Effector memory CD4-positive, alpha-beta T cell (primary cell): ENCODE results near the gene GMPPB.

Source experiments
- DNase-seq, 3 donors: peaks; one replicate each; pipeline ENCODE4 v3.0.0-alpha.2; 2020
- H3K27ac ChIP-seq: 2 replicates; pipeline ENCODE4 v1.7.0; 2013; ENCODE audit warnings: mild to moderate bottlenecking, low read length, moderate library complexity; ENCODE audit not compliant: insufficient read depth, poor library complexity, severe bottlenecking
- H3K27me3 ChIP-seq: replicated peaks from 2 replicates; pipeline ENCODE4 v1.7.0; 2013; ENCODE audit warnings: mild to moderate bottlenecking, low read length; ENCODE audit not compliant: insufficient read depth, control insufficient read depth, poor library complexity, severe bottlenecking
- H3K36me3 ChIP-seq: 2 replicates; pipeline ENCODE4 v1.7.0; 2013; ENCODE audit warnings: mild to moderate bottlenecking, low read length, moderate library complexity; ENCODE audit not compliant: control insufficient read depth, insufficient read depth
- H3K4me1 ChIP-seq: 2 replicates; pipeline ENCODE4 v1.7.0; 2013; ENCODE audit warnings: low read length, mild to moderate bottlenecking; ENCODE audit not compliant: control insufficient read depth, insufficient read depth, poor library complexity, severe bottlenecking
- H3K4me3 ChIP-seq: 2 replicates; pipeline ENCODE4 v1.7.0; 2013; ENCODE audit warnings: low read length, low read depth, mild to moderate bottlenecking; ENCODE audit not compliant: insufficient read depth, poor library complexity, severe bottlenecking
- H3K9me3 ChIP-seq: 2 replicates; pipeline ENCODE4 v1.7.0; 2013; ENCODE audit warnings: mild to moderate bottlenecking, low read length, moderate library complexity; ENCODE audit not compliant: control insufficient read depth

GMPPB gene

DNA sequence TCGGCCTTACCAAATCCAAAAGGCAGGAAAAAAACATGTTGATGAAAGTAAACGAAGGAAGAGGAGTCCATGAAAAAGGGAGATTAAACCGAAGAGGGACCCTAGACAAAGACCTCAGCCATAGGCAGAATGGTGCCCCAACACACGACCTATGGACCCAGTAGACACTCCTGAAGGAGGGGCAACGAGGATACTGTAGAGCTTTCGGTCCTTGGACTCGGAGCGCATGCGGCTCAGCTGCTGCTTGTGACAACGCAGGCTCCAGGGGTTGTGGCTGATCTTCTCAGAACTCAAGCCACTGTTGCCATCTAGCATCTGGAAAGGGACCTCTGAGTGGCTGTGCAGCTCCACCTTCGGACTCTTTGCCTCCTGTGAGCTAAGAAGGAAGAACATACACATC, 8.8 kb upstream of the GMPPB start:
- Histone ChIP-seq H3K4me3 (no peak overlapping the region), H3K27me3 (no peaks in the 10 kb centered on the region), H3K36me3 (peaks cover 43% of the 10 kb centered on the region), H3K9me3 (no peaks in the 10 kb centered on the region), H3K4me1 (no peaks in the 10 kb centered on the region), H3K27ac (no peak overlapping the region)
- DNase-seq = no peak

DNA sequence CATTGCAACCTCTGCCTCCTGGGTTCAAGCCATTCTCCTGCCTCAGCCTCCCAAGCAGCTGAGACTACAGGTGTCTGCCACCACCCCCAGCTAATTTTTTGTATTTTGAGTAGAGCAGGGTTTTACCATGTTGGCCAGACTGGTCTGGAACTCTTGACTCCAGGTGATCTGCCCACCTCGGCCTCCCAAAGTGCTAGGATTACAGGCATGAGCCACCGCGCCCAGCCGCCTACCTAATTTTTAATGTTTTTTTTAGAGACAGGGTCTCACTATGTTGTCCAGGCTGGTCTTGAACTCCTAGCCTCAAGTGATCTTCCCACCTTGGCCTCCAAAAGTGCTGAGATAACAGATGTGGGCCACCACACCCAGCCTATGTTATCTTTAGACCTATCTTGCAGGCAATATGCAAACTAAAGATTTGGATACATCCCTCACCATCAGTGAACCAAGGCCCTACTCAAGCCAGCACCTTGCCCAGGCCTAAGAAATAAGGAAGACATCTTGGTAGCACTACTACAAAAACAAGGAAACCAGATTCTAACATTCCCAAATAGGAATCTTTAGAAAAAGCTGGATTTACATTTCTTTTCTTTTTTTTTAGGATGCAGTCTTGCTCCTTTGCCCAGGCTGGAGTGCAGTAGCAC, 6.3 kb upstream of the GMPPB start:
- Histone ChIP-seq H3K36me3 (peaks cover 37% of the 10 kb centered on the region), H3K27ac (no peak overlapping the region), H3K4me3 (no peak overlapping the region), H3K9me3 (no peaks in the 10 kb centered on the region), H3K4me1 (no peaks in the 10 kb centered on the region), H3K27me3 (no peaks in the 10 kb centered on the region)
- DNase-seq = no peak

DNA sequence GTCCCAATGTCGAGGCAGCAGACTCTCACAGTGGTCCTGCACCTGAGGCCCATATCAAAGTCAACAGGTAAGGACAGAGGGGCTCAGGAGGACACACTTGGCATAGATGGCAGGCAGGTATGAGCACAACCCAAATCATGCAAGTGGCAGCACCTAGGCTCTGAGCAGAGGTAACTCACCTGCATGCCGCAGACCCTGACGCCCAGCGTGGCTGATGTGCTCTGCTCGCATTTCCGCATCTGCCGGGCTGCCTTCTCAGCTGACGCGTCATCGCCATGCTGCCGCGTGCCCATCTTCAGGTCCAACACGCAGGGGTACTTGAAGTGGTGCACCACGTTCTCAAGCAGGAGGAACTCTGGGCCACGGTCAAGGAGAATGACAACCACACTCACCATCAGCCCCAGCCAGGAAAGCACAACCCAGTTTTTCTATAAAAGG, 4.2 kb upstream of the GMPPB start:
- Histone ChIP-seq H3K4me3 (no peak overlapping the region), H3K9me3 (no peaks in the 10 kb centered on the region), H3K4me1 (peaks cover 8% of the 10 kb centered on the region), H3K27me3 (no peaks in the 10 kb centered on the region), H3K27ac (no peak overlapping the region), H3K36me3 (peaks cover 21% of the 10 kb centered on the region)
- no peak for DNase-seq

DNA sequence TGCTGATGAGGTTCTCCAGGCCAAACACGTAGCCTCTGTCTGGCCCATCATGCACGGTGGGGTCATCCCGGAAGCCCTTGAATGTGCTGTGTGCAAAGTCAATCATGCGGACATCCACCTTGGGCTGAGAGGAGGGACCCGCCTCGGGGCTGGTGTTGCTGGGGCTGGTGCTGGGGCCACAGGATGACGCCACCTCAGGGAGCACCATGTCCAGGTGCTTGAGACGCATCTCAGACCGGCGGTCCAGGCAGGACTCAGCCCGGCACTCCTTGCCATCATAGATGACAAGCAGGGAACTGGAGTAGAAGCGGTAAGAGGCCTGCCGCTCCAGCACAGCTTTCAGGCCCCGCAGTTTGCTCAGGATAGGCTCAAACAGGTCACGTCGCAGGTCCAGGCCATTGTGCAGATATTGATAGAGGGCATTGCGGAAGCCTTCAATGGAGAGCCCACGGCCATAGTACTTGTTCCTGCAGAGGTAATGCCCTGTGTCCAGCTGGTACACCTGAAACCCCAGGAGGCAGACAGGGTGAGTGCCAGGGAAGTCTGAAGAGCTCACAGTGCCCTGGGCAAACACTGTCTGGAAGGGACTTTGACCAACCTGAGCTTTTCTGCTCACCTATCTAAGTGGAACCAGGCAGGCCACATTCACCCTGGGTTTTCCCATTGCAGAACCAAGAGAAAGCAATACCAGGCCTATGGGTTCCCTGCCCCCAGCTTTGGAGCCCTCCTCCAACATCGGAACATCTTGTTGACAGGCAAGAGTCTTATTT, 3.6 kb upstream of the GMPPB start:
- no peak for DNase-seq
- Histone ChIP-seq H3K9me3 (no peaks in the 10 kb centered on the region), H3K27ac (no peak overlapping the region), H3K4me3 (no peak overlapping the region), H3K4me1 (peaks cover 14% of the 10 kb centered on the region), H3K36me3 (peaks cover 18% of the 10 kb centered on the region), H3K27me3 (no peaks in the 10 kb centered on the region)

DNA sequence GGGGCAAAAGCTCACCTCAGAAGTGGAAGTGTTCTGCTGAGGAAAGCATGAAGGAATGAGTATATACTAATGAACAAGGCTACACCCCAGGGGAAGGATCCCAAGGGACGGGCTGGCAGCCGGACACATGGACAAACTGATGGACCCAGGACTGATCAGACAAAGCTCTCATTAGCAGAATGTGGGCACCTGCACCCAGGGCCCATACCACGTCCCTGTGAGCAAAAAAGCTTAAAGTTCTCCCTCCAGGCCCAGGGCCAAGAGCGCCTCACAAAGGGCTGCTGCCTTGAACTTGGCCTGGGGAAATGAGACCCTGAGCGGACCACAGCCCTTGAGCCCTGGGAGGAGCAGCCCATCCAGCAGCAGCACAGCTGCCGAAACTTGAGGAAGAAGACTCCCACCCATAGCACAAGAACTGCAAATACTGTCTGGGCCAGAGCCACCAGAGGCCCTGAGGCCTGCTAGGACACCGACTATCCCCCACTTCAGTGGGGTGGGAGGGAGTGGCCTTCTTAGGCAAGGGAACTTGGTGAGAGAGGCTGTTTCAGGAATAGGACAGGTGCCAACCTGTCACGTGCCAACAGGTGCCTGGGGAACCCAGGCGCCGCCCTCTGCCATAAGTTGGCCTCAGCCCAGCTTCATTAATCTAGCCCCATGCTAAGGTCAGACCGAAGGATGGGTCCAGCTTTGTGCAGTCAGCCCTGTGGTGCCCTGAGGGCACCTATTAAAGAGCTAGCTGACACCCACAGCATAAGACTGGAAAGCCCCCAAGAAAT, 2.3 kb upstream of the GMPPB start:
- H3K4me1 ChIP-seq = peaks cover 14% of the 10 kb centered on the region

DNA sequence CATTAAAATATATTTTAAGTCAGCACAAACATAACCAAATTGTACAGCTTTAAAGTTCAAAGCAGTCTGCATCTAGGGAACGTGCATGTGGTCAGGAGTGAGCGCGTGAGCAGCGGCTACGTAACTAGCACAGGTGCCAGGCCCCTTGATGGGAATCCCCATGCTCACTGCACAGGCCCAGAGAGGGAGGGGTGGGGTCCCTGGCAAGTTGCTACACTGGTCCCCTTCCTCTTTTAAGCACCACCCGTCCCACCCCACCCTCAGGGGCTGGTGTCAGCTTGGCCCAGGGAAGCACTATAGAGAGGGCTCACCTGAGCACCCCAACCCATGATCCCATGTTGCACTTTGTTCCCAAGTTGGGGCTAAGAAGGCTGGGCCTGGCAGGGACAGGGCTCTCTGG, 835 bp upstream of the GMPPB start:
- Histone ChIP-seq H3K27ac (peak overlapping the region; percentile 95), H3K4me1 (peaks cover 14% of the 10 kb centered on the region), H3K9me3 (no peaks in the 10 kb centered on the region), H3K36me3 (peaks cover 27% of the 10 kb centered on the region), H3K27me3 (no peaks in the 10 kb centered on the region), H3K4me3 (peak overlapping the region; percentile 91)
- DNase-seq = peak; percentile 27 to 42 (median 39)

More for the DNA sequence above, 2.3 kb upstream of the GMPPB start:
- no peak for DNase-seq
- H3K36me3 ChIP-seq = peaks cover 24% of the 10 kb centered on the region
- H3K4me3 ChIP-seq = no peak overlapping the region
- H3K9me3 ChIP-seq = no peaks in the 10 kb centered on the region
- H3K27ac ChIP-seq = peak overlapping the region; percentile 95
- H3K27me3 ChIP-seq = no peaks in the 10 kb centered on the region

DNA sequence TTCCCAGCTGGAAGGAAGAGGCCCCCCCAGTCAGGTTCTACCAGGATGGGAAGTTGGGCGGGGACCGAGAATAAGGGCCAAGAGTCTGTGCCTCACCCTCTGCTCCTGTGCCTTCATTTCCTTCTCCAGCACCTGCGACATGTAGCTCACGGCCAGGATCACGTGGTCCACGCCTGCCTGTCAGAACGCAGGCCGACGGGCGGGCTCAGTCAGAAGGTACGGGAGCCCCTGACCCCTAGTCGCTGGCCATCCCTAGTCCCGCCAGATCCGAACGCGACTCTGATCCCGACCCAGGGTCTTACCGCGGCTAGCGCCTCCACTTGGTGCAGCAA, 489 bp downstream of the GMPPB start:
- peaks cover 22% of the 10 kb centered on the region for H3K4me1 ChIP-seq
- no peaks in the 10 kb centered on the region for H3K9me3 ChIP-seq
- peak overlapping the region; percentile 95 for H3K27ac ChIP-seq
- DNase-seq = peak; percentile 27 to 56 (median 43)
- H3K36me3 ChIP-seq = peaks cover 27% of the 10 kb centered on the region
- H3K4me3 ChIP-seq = peak overlapping the region; percentile 91
- no peaks in the 10 kb centered on the region for H3K27me3 ChIP-seq

DNA sequence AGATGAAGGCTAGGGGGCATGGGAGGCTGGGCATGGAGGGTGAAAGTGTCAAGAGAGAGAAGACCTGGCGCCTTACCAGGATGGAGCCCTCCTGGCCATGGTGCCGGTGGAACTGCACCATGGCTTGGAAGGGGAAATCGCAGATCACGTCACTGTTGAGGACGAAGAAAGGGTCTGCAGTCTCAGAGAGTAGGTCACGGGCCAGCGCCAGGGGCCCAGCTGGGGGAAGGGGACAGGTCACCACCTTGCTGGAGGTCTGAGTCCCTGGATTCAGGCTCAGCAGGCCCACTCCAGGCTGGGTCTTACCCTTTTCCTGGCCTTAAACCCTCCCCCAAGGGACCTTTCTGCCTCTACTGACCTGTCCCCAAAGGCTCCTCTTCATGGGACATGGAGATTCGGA, 855 bp downstream of the GMPPB start:
- no peak for DNase-seq
- Histone ChIP-seq H3K9me3 (no peaks in the 10 kb centered on the region), H3K36me3 (peaks cover 27% of the 10 kb centered on the region), H3K4me1 (peaks cover 22% of the 10 kb centered on the region), H3K4me3 (peak overlapping the region; percentile 91), H3K27me3 (no peaks in the 10 kb centered on the region), H3K27ac (peak overlapping the region; percentile 95)

- H3K4me3 ChIP-seq = no peak overlapping the region
- H3K4me1 ChIP-seq = peaks cover 22% of the 10 kb centered on the region
- H3K27me3 ChIP-seq = no peaks in the 10 kb centered on the region
- H3K9me3 ChIP-seq = no peaks in the 10 kb centered on the region
- DNase-seq = no peak
- peak overlapping the region; percentile 95 for H3K27ac ChIP-seq
- peaks cover 19% of the 10 kb centered on the region for H3K36me3 ChIP-seq
These were observed 1.6 kb downstream of the GMPPB start for GRCh38 chr3:49721896-49722781.
